HepG2 (cell line): ENCODE measurements around the gene HYLS1. TPM values are rescaled to one million over a fixed set of nuclear protein-coding genes. Genes with fewer than 3 reads are reported as not detected.

Experiments used
- HNRNPL ChIP-seq: fragments of 200-400 bp; formaldehyde crosslinking; IDR thresholded peaks from 2 replicates; pipeline ENCODE4 v1.6.1; 2017; ENCODE audit warnings: mild to moderate bottlenecking, low read depth, low read length
- NFKB2 ChIP-seq: sonication (generic); formaldehyde crosslinking; IDR thresholded peaks from 2 replicates; pipeline ENCODE4 v1.4.0; 2020; ENCODE audit warnings: missing genetic modification reagents, borderline replicate concordance
- RARA ChIP-seq: IDR thresholded peaks from 2 replicates; pipeline ENCODE4 v1.6.1; 2016; ENCODE audit warnings: missing genetic modification reagents, missing compliant biosample characterization
- polyA plus RNA-seq, 8 experiments: library from polyadenylated mRNA; depleted of rRNA in 3 of 8; stranded (reverse) in 7 of 8; unstranded in 1 of 8; fragments of >200 nt; fragmentation: Illumina TruSeq in 4 of 8; extraction: Trizol in 4 of 8; gene quantifications; 2 replicates each; pipeline versions ENCODE4 v1.2.1 to v1.2.3, GENCODE V29; 2011 to 2016; ENCODE audit warnings: low read depth in 4 of 8, missing spikeins in 1 of 8, mixed read lengths in 1 of 8; ENCODE audit not compliant: insufficient read depth in 1 of 8
- total RNA-seq, 5 experiments: library from RNA; depleted of rRNA; stranded (reverse); fragments of >200 nt; fragmentation: Illumina TruSeq; extraction: Trizol; gene quantifications; 2 replicates each; pipeline ENCODE4 v1.2.3, GENCODE V29; 2016; ENCODE audit warnings: low read depth in 1 of 5
- TF ChIP-seq, protein P1 (sequence below): sonication (generic); formaldehyde crosslinking; IDR thresholded peaks from 2 replicates; pipeline ENCODE4 v1.8.1; 2023; ENCODE audit warnings: mild to moderate bottlenecking, inconsistent platforms, moderate library complexity, missing genetic modification reagents, borderline replicate concordance
- TF ChIP-seq, protein P2 (sequence below): IDR thresholded peaks from 2 replicates; pipeline ENCODE4 v1.6.1; 2016; ENCODE audit warnings: low read depth
- TF ChIP-seq, protein P3 (sequence below): sonication (generic); formaldehyde crosslinking; IDR thresholded peaks from 2 replicates; pipeline ENCODE4 v1.9.0; 2022; ENCODE audit warnings: missing genetic modification reagents, mild to moderate bottlenecking, borderline replicate concordance

The HYLS1 gene
- total and polyA plus RNA-seq, 2 of the 13 experiments (the other 11 are each of a cell fraction or from before 2014, with no cell fraction given) = 1.3 to 3.8 TPM

DNA sequence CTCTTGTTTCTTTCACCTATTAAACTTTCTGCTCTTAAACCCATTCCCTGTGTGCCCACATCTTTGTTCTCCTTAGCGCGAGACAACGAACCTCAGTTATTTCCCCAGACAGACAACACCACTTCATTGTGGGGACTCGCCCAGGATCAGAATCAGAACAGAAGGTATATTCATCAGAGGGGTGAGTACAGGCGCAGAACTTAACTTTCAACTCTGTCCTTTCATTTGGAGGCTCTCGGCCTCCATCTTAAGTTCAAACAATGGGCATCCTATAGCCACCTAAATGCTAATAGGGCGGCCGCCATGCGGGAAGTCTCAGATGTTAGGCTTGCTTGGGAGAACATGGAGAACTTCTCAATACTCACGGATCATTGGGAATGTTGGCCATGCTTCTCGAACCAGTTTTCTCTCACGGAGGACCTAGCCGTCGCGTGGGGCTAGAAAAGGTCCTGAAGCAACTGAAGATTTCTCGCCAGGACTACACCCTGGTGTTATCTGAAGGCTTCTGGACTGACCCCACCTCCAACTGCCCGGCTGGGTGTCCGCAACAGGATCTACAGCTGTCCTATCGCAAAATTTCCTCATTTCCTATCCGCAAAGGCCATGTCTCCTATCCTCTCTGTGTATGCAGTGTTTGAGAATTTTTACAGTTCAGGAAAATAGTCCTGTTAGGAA is 13.4 kb upstream of the HYLS1 start (continued):
- no peak for TF ChIP-seq NFKB2 (CRISPR knock-in tag)
- no peak for TF ChIP-seq RARA (CRISPR knock-in tag)
- no peak for TF ChIP-seq HNRNPL
- TF ChIP-seq, protein P1, sequence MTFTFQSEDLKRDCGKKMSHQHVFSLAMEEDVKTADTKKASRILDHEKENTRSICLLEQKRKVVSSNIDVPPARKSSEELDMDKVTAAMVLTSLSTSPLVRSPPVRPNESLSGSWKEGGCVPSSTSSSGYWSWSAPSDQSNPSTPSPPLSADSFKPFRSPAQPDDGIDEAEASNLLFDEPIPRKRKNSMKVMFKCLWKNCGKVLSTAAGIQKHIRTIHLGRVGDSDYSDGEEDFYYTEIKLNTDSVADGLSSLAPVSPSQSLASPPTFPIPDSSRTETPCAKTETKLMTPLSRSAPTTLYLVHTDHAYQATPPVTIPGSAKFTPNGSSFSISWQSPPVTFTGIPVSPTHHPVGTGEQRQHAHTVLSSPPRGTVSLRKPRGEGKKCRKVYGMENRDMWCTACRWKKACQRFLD (CRISPR knock-in tag) = no peak
- TF ChIP-seq, protein P2, sequence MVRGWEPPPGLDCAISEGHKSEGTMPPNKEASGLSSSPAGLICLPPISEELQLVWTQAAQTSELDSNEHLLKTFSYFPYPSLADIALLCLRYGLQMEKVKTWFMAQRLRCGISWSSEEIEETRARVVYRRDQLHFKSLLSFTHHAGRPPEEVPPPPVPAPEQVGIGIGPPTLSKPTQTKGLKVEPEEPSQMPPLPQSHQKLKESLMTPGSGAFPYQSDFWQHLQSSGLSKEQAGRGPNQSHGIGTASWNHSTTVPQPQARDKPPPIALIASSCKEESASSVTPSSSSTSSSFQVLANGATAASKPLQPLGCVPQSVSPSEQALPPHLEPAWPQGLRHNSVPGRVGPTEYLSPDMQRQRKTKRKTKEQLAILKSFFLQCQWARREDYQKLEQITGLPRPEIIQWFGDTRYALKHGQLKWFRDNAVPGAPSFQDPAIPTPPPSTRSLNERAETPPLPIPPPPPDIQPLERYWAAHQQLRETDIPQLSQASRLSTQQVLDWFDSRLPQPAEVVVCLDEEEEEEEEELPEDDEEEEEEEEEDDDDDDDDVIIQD (CRISPR knock-in tag) = no peak
- TF ChIP-seq, protein P3, sequence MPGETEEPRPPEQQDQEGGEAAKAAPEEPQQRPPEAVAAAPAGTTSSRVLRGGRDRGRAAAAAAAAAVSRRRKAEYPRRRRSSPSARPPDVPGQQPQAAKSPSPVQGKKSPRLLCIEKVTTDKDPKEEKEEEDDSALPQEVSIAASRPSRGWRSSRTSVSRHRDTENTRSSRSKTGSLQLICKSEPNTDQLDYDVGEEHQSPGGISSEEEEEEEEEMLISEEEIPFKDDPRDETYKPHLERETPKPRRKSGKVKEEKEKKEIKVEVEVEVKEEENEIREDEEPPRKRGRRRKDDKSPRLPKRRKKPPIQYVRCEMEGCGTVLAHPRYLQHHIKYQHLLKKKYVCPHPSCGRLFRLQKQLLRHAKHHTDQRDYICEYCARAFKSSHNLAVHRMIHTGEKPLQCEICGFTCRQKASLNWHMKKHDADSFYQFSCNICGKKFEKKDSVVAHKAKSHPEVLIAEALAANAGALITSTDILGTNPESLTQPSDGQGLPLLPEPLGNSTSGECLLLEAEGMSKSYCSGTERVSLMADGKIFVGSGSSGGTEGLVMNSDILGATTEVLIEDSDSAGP (CRISPR knock-in tag) = no peak
- TF ChIP-seq, all 625 proteins: peak for 0
